LNCAP (cell line): ENCODE results near the gene CAMK2G.
A peak's percentile ranks its signal among the peaks of the same experiment; 100 is the strongest.

Source experiments
- CTCF ChIP-seq: fragments of 450-650 bp; IDR thresholded peaks from 2 replicates; pipeline ENCODE4 v1.5.1; 2017; ENCODE audit warnings: mild to moderate bottlenecking

The CAMK2G gene

DNA sequence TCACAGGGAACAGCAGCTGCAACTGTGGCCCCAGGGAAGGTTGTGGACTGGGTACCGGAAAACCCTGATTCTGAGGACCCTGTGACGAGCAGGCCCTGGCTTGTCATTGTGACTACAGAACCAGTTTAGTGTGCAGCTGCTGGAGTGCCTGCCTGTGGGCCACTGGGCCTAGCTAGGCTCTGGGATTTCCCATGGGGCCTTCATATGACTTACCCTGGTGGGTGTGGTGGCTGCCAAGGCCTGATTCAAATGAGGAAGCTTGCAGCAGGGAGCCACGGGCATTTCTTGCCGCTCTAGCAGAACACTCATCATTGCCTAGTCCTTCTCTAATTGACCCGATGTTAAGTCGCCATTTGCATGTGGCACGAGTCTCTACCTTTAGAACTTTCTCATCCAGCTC lies 14.7 kb upstream of the CAMK2G start:
- TF ChIP-seq CTCF: no peak

- TF ChIP-seq CTCF: no peak
These were observed 14.2 kb upstream of the CAMK2G start for GRCh38 chr10:73888514-73888913.

GRCh38 chr10:73887294-73888039 lies 13.1 kb upstream of the CAMK2G start:
- TF ChIP-seq CTCF: no peak

- no peak for TF ChIP-seq CTCF
These were observed 12.4 kb upstream of the CAMK2G start for GRCh38 chr10:73886661-73887293.

DNA sequence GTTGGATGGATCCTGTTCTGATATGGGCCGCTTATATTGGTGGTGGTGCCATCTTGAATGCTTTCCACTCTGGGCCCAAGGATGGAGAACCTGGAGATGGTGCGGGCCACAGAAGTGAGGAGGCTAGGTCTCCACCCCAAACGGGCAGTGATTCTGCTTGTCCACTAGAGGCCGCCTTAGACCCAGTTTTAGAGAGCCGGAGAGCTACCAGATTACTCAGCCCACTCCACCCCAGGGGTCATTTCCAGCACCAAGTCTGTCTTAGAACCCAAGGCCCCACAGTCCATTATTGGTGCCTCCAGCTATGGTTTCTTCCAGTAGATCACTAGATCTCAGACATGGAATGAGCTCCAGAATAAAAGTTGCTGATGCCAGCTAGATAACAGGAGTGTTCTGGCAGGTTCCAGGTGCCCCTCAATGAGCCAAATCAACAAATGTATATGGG lies 11.8 kb upstream of the CAMK2G start:
- TF ChIP-seq CTCF: peak; percentile 81

- no peak for TF ChIP-seq CTCF
These were observed 9.7 kb upstream of the CAMK2G start for GRCh38 chr10:73884017-73884416.

DNA sequence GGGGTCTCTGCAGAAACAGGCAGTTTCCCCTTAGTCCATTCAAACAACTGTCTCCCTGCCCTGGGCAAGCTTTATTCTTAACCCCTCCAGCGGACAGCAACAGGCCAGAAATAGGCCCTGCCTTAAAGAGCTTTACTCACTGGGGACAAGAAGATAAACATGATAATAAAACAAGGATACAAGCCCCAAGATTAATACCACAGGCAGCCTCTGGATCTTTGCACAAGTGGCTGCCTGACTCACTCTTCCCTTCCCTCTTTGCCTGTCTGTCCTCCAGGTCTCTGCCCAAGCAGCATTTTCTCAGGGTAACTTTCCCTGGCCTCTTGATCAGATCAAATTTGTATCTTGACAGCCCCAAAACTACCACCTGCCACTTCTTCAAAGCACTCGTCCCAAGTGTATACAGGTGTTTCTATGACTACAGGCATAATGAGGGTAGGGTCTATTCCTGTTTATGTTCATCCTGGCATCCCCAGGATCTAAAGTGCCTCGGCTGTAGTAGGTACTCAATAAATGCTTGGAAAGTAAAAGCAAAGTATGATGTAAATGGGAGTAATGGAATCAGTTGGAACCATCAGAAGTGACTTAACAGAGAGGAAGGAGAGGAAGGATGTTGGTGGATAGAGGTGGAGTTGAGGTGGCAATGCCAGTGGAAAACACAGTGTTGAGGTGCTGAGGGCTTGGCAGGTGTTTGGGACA lies 7.0 kb upstream of the CAMK2G start:
- TF ChIP-seq CTCF: no peak
